Epithelial cell of prostate (primary cell): ENCODE data around the gene ADD3.

Experiments used
- DNase-seq: peaks from one replicate; pipeline ENCODE4 v3.0.0-alpha.2; 2011; ENCODE audit warnings: low read depth, low spot score
- H3K27ac ChIP-seq: fragments of 450-650 bp; 2 replicates; pipeline ENCODE4 v1.5.1; 2017; ENCODE audit warnings: mild to moderate bottlenecking

ADD3 gene

DNA sequence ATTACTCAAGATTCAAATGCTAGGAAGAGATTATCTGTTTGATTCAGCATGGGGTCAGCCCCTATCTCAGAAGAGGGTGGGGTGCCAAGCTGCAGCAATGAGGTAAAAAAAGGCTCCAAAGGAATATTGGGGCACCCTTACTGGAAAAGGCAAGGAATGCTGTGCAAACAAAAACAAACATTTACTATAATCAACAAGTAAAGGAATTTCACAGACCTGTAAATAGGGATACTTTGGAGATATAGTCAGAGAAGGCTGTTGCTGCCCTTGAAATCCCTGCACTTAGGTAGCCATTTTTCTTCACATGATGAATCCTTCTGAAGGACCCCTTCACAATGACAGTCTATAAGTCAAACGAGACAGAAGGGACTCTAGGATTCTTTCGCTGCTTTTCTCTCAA, 10.6 kb upstream of the ADD3 start:
- no peak overlapping the region for H3K27ac ChIP-seq
- DNase-seq: no peak

GRCh38 chr10:109998513-109998912, 9.3 kb upstream of the ADD3 start:
- DNase-seq: no peak
- no peak overlapping the region for H3K27ac ChIP-seq

DNA sequence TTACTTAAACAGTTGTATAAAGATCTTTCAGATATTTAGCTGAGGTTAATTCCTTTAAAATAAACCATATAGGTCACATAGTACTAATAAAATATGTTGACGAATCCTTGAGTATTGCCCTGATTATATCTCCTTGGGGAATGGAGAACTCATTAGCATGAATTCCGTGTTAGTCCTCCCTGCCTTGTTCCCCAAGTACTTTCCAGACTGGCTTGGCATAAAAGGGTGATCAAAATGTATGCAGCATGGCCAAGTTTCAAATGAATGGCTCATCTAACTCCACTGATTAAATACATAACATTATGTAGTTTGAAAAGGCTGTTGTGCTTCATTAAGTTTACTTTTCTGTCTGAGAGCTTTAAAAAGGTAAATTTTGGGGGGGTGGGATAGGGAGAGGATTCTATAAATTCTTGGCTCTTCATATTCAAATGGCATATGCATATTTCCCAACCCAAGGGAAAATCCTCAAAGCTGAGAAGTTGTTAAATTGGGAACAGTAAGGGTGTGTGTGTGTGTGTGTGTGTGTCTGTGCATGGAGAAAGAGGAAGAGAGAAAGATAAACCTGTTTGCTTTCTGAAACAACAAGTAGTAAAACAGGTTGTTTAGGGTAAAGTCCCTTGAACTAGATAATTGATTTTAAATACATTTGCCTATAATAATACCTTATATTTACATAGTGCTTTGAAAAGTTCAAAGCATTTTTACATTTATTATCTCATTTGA, 4.8 kb upstream of the ADD3 start:
- no peak overlapping the region for H3K27ac ChIP-seq
- DNase-seq: no peak

DNA sequence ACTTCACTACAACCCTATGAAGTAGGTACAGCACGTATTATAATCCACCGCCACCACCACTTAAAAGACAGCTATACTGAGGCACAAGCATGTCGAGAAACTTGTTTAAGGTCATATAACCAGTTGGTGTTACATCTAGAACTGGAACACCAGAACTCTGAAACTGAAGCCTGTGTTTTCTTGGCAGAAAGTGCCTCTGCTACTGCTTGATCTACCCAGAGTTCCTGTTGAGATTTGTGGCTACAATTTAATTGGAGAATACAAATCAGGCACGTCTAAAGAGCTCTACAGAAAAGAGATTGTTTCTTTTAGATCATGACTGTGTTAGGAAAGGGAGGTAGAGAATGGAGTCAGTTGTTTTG, 4.3 kb upstream of the ADD3 start:
- no peak for DNase-seq
- H3K27ac ChIP-seq: no peak overlapping the region

DNA sequence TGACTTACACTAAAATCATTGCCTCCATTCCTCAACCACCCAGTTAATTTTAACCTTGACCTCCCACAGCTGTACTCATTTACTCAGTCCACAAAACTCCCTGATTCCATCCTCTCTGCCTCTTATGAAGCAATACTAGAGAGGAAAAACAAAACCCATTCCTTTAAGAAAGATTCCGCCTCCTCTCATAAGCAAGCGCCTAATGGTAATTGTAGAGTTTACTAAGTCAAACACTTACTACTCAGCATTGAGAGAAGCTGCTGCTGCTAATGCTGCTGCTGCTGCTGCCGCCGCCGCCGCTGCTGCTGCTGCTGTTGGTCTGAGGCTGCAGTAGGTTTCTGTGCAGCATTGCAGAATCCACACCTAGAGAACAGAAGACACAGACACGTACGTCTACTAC, 2.1 kb upstream of the ADD3 start:
- DNase-seq: no peak
- H3K27ac ChIP-seq: no peak overlapping the region

- no peak for DNase-seq
- H3K27ac ChIP-seq: peak overlapping the region; percentile 22
Measured at GRCh38 chr10:110006358-110007160, 1.2 kb upstream of the ADD3 start.

DNA sequence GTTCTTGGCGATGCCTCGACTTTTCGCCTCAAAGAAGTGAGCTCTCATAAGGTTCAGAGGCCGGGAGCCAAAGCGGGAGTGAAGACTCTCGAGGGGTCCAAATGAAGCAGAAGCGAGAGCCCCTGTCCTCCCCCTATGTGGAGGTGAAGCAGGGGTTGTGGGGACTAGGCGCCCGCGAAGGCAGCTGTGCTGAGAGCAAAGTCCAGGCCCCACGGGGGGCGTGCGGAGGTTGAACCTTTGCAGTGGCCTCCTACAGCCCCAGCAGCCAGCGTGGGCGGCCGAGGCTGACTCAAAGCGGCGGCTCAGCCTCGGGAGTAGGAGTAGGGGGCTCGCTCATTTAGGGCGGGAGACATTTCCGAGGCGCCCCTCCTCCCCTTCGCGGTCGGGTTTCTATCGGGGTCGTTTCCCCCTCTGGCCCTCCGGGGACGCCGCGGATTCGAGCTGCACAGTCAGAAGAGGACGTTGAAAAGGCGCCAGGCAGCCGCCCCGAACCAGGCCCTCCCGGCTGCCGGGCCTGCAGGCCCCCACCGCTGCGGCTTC, 553 bp upstream of the ADD3 start:
- no peak for DNase-seq
- peak overlapping the region; percentile 22 for H3K27ac ChIP-seq

GRCh38 chr10:110008518-110009339, 945 bp downstream of the ADD3 start:
- peak overlapping the region; percentile 30 for H3K27ac ChIP-seq
- DNase-seq: no peak

GRCh38 chr10:110009736-110010475, 2.1 kb downstream of the ADD3 start:
- no peak for DNase-seq
- no peak overlapping the region for H3K27ac ChIP-seq

DNA sequence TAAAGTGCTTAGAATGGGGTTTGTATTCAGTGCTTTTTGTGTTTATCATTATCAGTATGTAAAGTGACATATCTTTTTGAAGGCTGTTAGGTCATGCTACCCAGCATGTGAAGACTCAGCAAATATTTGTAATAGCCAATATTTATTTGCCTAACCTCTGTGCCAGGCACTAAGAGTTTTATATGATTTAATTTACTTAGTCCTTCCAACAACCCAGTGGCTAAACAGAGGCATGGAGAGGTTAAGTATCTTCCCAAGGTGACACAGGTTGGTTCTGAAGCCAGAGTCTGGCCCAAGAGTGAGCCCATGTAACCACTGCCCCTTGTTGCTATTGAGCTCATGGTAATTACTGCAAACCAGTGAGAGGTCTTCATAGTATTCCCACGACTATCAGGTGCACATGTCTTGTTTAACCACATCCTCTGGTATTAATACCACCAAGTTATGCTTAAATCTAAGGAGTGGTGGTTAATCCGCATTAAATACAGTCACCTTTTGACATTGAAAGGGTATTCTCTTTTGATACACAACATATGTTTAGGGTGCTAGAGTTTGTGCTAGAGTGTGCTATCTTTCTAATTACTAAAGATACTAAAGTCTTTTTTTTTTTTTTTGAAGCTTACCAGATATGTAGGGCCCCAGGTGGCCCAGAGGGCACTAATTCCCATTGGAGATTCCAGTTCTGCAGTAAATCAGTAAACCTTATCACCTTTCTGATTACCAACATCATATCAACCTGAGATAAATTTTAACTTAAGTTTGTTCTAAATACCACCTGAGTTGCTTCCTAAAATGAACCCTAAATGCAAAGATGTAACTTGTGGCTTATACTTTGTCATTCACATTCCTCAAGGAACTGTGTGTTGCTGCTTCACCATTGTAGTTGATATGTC, 2.9 kb downstream of the ADD3 start:
- no peak overlapping the region for H3K27ac ChIP-seq
- DNase-seq: no peak

DNA sequence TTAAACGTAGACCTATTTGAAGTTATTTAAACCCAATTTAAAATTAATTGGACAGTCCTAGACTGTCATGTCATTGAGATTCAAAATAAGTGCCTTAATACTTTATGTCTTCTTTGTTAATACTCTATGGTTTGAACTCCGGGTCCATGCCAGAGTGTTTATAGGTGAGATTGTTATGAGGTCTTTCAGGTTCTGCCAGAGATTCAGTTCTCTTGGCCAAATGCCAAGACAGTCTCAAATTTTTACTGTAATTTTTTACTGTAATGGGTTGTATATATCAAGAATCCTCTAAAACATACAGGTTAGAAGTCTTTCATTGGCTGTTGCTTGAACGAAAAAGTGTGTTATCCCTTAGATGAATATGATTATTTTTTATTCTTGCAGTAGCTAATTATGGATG, 3.9 kb downstream of the ADD3 start:
- no peak overlapping the region for H3K27ac ChIP-seq
- DNase-seq: no peak

DNA sequence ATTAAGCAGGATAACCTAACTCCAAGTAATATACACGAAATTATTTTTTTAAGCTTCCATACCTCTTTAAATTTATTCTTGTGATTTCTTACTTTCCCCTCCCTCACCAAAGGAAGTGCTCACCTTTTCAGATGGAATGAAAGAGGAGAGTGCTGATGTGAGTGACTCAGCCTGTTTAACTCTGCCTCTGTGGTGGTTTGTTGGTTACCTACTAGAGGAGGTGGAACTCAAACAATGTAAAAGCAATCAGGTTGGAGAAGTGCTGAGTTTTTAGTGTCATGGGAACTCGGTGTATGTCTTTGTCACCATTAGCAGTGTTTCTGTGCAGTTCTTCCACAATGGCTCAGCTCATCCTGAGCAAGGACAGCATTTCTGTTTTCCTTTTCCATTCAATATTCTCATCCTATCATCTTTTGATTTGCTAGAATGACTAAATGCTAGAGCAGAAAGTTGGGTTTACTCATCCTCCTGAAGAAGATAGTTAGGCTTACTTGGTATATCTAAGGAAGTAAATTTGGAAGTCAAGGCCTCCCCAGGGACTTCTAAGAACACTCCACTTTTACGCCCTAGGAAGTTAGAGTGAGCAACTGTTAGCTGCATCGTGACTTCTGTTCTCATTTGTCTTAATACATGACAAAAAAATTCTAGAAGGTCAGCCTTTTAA, 6.0 kb downstream of the ADD3 start:
- H3K27ac ChIP-seq: peak overlapping the region; percentile 4
- DNase-seq: peak; percentile 29

- no peak for DNase-seq
- no peak overlapping the region for H3K27ac ChIP-seq
Measured at GRCh38 chr10:110016039-110016438, 8.3 kb downstream of the ADD3 start.

- H3K27ac ChIP-seq: no peak overlapping the region
- DNase-seq: no peak
Measured at GRCh38 chr10:110017052-110017451, 9.3 kb downstream of the ADD3 start.

DNA sequence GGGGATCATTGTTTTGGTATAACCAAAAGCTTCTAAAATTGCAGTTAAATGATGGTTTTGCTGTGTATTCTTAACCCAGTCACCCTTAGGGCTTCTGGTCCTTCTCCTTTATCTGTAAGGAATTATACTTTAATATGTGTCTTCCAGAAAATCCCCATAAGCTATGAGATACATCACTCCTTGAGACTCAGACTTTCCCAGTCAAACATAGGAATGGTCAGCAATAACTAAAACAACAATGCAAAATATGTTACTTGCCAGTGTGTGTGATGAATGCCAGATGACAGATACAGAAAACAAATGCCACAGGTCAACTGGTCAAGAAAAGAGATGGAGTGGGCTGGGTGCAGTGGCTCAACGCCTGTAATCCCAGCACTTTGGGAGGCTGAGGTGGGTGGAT, 10.1 kb downstream of the ADD3 start:
- no peak for DNase-seq
- H3K27ac ChIP-seq: no peak overlapping the region

DNA sequence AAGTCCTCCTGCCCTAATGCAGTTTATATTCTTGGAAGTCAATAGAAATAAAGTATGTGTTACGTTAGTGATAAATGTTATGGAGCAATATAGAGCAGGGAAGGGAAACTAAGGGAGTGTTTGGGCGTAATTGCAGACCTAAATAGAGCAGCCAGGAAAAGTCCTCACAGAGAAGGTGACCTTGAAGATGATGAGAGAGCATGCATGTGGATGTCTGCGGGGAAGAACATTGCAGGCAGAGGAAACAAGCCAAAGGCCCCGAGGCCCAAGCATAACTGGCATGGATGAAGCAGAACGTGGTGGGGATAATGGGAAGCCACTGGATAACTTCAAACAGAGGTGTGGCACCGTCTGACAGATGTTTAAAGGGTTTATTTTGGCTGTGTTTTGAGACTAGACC, 12.5 kb downstream of the ADD3 start:
- H3K27ac ChIP-seq: no peak overlapping the region
- DNase-seq: no peak

GRCh38 chr10:110022716-110023504, 15.1 kb downstream of the ADD3 start:
- no peak overlapping the region for H3K27ac ChIP-seq
- DNase-seq: no peak
